ENCODE data around the gene GJD4. TPM values are rescaled to one million over a fixed set of nuclear protein-coding genes. Genes with fewer than 3 reads are reported as not detected.

The GJD4 gene
- total RNA-seq, 1 experiment from 2014 or later, result not detected

DNA sequence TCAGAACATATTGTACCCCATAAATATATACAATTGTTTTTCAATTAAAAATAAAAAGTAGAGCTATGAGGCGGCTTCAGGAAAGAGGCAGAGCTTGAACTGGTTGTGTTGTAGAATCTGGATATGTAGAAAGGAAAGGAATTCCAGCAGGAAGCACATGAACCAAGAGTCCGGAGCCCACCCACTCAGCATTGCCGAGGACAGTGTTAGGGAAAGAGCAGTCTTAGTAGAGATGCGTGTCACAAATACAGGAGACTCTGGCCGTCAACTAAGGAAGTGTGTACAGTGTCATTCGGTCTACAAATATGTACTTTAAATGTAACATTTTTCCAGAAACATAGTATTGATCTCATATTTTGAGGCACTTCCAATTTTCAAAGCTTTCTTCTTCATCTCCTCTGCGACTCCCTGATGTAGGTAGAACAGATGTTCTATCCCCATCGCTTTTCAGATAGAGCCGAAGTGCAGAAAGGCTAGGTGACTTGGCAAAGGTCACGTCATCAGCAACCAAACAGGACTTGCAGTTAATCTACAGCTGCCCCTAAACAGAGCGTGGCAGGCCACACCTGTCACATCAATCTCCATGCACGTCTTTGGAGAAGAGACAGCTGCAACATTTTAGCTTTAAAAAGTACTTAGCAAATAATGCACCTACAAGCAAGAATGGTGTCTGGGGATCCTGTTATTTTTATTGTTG is 25.3 kb upstream of the GJD4 start:
- Histone ChIP-seq H3K27ac (ENCODE audit: low read depth, low read length) (no peak overlapping the region), H3K4me3 (replicated peaks in 1 of 2; ENCODE audit: low read depth in 1 of 2, low read length in 2 of 2) (no peak overlapping the region), H2AFZ (ENCODE audit: low read depth, low read length, poor library complexity, severe bottlenecking) (no peak overlapping the region), H3K4me2 (ENCODE audit: low read length) (no peak overlapping the region), H3K9me3 (ENCODE audit: control insufficient read depth in 1 of 2, insufficient read depth in 1 of 2, low read depth in 1 of 2, low read length in 2 of 2) (no peaks in the 10 kb centered on the region), H3K36me3 (ENCODE audit: control insufficient read depth in 1 of 2, insufficient read depth in 2 of 2, low read length in 2 of 2) (no peaks in the 10 kb centered on the region), H3K9ac (ENCODE audit: low read length) (no peak overlapping the region), H4K20me1 (ENCODE audit: insufficient read depth) (no peaks in the 10 kb centered on the region), H3K9me2 (ENCODE audit: insufficient read depth) (no peaks in the 10 kb centered on the region), H3K4me1 (ENCODE audit: control insufficient read depth in 1 of 2, insufficient read depth in 2 of 2, low read length in 2 of 2) (no peaks in the 10 kb centered on the region), H3K79me2 (ENCODE audit: insufficient read depth, low read length) (no peaks in the 10 kb centered on the region), H3K27me3 (ENCODE audit: insufficient read depth, low read length) (no peaks in the 10 kb centered on the region)
- TF ChIP-seq, protein P1, sequence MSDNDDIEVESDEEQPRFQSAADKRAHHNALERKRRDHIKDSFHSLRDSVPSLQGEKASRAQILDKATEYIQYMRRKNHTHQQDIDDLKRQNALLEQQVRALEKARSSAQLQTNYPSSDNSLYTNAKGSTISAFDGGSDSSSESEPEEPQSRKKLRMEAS (IDR thresholded peaks at IDR 0.05), result no peak
- no TSS peak for BruUV-seq (replicated peaks)
- CTCF ChIA-PET, result interaction anchor here (0.8 kb wide), 1 partner anchor 17 kb away, joined by 3 read pairs; no protein-coding TSS in a partner anchor
- no peak for DNase-seq (ENCODE audit: low read depth, low spot score)
- POLR2A ChIA-PET, result no interaction called here
- no peak for ATAC-seq
- intact Hi-C loops (cut with micrococcal nuclease), result no loop called here
- RAD21 ChIA-PET (ENCODE audit: low non-redundant PET in 1 of 2, low total read pairs in 2 of 2, uncharacterized antibody in 2 of 2, unreplicated experiment in 2 of 2), result no interaction called here

DNA sequence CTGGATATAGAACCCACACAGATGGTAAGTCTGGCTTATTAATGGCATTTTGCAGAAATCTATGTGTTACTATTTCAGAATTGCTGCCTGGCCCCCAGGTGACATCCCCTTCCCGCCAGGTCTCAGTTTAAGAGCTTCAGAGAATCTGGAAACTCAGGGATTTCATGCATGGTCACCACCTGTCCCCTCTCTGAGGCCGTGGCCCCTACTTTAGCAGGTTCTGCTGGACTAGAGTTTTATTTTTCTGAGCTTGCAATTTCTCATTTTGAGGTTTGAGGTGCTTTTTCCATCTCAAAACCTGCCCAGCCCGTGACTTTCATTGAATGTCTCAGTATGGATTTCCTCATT is 24.7 kb upstream of the GJD4 start:
- RAD21 ChIA-PET (ENCODE audit: low non-redundant PET in 1 of 2, low total read pairs in 2 of 2, uncharacterized antibody in 2 of 2, unreplicated experiment in 2 of 2), result no interaction called here

More for the DNA sequence above, 24.7 kb upstream of the GJD4 start:
- TF ChIP-seq SP1 (IDR thresholded peaks at IDR 0.05; ENCODE audit: low read depth), result no peak
- TF ChIP-seq ZNF274 (IDR thresholded peaks at IDR 0.05; ENCODE audit: low read depth, low read length), result no peak
- no peak for TF ChIP-seq ELF1 (IDR thresholded peaks at IDR 0.05; ENCODE audit: borderline replicate concordance, low read depth)
- no peak for TF ChIP-seq ZFX (IDR thresholded peaks at IDR 0.05)
- no peak for TF ChIP-seq POLR2AphosphoS5 (IDR thresholded peaks at IDR 0.05; ENCODE audit: low read depth, low read length)
- TF ChIP-seq TCF7L2 (IDR thresholded peaks at IDR 0.05; ENCODE audit: borderline replicate concordance, extremely low read depth, insufficient read depth, insufficient read length), result no peak
- no peak for TF ChIP-seq JUND (IDR thresholded peaks at IDR 0.05)
- TF ChIP-seq, protein P2, sequence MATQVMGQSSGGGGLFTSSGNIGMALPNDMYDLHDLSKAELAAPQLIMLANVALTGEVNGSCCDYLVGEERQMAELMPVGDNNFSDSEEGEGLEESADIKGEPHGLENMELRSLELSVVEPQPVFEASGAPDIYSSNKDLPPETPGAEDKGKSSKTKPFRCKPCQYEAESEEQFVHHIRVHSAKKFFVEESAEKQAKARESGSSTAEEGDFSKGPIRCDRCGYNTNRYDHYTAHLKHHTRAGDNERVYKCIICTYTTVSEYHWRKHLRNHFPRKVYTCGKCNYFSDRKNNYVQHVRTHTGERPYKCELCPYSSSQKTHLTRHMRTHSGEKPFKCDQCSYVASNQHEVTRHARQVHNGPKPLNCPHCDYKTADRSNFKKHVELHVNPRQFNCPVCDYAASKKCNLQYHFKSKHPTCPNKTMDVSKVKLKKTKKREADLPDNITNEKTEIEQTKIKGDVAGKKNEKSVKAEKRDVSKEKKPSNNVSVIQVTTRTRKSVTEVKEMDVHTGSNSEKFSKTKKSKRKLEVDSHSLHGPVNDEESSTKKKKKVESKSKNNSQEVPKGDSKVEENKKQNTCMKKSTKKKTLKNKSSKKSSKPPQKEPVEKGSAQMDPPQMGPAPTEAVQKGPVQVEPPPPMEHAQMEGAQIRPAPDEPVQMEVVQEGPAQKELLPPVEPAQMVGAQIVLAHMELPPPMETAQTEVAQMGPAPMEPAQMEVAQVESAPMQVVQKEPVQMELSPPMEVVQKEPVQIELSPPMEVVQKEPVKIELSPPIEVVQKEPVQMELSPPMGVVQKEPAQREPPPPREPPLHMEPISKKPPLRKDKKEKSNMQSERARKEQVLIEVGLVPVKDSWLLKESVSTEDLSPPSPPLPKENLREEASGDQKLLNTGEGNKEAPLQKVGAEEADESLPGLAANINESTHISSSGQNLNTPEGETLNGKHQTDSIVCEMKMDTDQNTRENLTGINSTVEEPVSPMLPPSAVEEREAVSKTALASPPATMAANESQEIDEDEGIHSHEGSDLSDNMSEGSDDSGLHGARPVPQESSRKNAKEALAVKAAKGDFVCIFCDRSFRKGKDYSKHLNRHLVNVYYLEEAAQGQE (IDR thresholded peaks at IDR 0.05; ENCODE audit: low read depth), result no peak
- H3K9me3 ChIP-seq (ENCODE audit: control insufficient read depth in 1 of 2, insufficient read depth in 1 of 2, low read depth in 1 of 2, low read length in 2 of 2), result no peaks in the 10 kb centered on the region
- H2AFZ ChIP-seq (ENCODE audit: low read depth, low read length, poor library complexity, severe bottlenecking), result no peak overlapping the region
- no peaks in the 10 kb centered on the region for H3K36me3 ChIP-seq (ENCODE audit: control insufficient read depth in 1 of 2, insufficient read depth in 2 of 2, low read length in 2 of 2)
- ChIA-PET POLR2A (no interaction called here), CTCF (no interaction called here)
- no peak overlapping the region for H3K27ac ChIP-seq (ENCODE audit: low read depth, low read length)
- intact Hi-C loops (cut with micrococcal nuclease), result no loop called here
- no peaks in the 10 kb centered on the region for H3K79me2 ChIP-seq (ENCODE audit: insufficient read depth, low read length)
- H3K4me2 ChIP-seq (ENCODE audit: low read length), result no peak overlapping the region
- H3K9ac ChIP-seq (ENCODE audit: low read length), result no peak overlapping the region
- no peak overlapping the region for H3K4me3 ChIP-seq (replicated peaks in 1 of 2; ENCODE audit: low read depth in 1 of 2, low read length in 2 of 2)
- H3K4me1 ChIP-seq (ENCODE audit: control insufficient read depth in 1 of 2, insufficient read depth in 2 of 2, low read length in 2 of 2), result no peaks in the 10 kb centered on the region
- H3K9me2 ChIP-seq (ENCODE audit: insufficient read depth), result no peaks in the 10 kb centered on the region
- DNase-seq (ENCODE audit: low read depth, low spot score) (no peak), ATAC-seq (no peak)
- no peaks in the 10 kb centered on the region for H3K27me3 ChIP-seq (ENCODE audit: insufficient read depth, low read length)
- no TSS peak for BruUV-seq (replicated peaks)
- no peaks in the 10 kb centered on the region for H4K20me1 ChIP-seq (ENCODE audit: insufficient read depth)
